Mesenchymal stem cell (in vitro differentiated cells and primary cell): ENCODE data around the gene UBE2E1.
A peak's percentile ranks its signal among the peaks of the same experiment; 100 is the strongest.

Experiments used
- DNase-seq: peaks from one replicate; pipeline ENCODE4 v3.0.0-alpha.2; 2013
- H2AFZ ChIP-seq: one replicate; pipeline ENCODE4 v1.6.1; 2013; ENCODE audit warnings: low read depth, mild to moderate bottlenecking, control low read depth, inconsistent platforms, low read length, moderate library complexity
- H2AK5ac ChIP-seq: 2 replicates; pipeline ENCODE4 v1.6.1; 2013; ENCODE audit warnings: low read length, moderate library complexity, mild to moderate bottlenecking, inconsistent platforms; ENCODE audit not compliant: severe bottlenecking
- H2BK120ac ChIP-seq: one replicate; pipeline ENCODE4 v1.6.1; 2013; ENCODE audit warnings: low read depth, mild to moderate bottlenecking, inconsistent platforms, low read length, moderate library complexity
- H2BK12ac ChIP-seq, 2 experiments: one replicate each; pipeline ENCODE4 v1.6.1; 2013; ENCODE audit warnings: inconsistent platforms in 2 of 2, low read length in 2 of 2, mild to moderate bottlenecking in 2 of 2, moderate library complexity in 2 of 2, control low read depth in 1 of 2
- H2BK15ac ChIP-seq: one replicate; pipeline ENCODE4 v1.6.1; 2013; ENCODE audit warnings: mild to moderate bottlenecking, low read depth, inconsistent platforms; ENCODE audit not compliant: poor library complexity, severe bottlenecking
- H2BK5ac ChIP-seq: 2 replicates; pipeline ENCODE4 v1.6.1; 2013; ENCODE audit warnings: low read depth, mild to moderate bottlenecking, low read length, control low read depth, inconsistent platforms; ENCODE audit not compliant: poor library complexity, severe bottlenecking
- H3K14ac ChIP-seq, 2 experiments: one replicate each; pipeline ENCODE4 v1.6.1; 2013; ENCODE audit warnings: inconsistent platforms in 2 of 2, low read length in 2 of 2, control low read depth in 1 of 2, mild to moderate bottlenecking in 1 of 2, moderate library complexity in 1 of 2
- H3K18ac ChIP-seq, 2 experiments: one replicate each; pipeline ENCODE4 v1.6.1; 2013; ENCODE audit warnings: inconsistent platforms in 2 of 2, low read length in 2 of 2, control low read depth in 1 of 2, low read depth in 1 of 2, mild to moderate bottlenecking in 1 of 2
- H3K23ac ChIP-seq, 2 experiments: one replicate each; pipeline ENCODE4 v1.6.1; 2013; ENCODE audit warnings: inconsistent platforms in 2 of 2, low read length in 2 of 2, mild to moderate bottlenecking in 2 of 2, moderate library complexity in 2 of 2, control low read depth in 1 of 2
- H3K27ac ChIP-seq: 2 replicates; pipeline ENCODE4 v1.5.1; 2013; ENCODE audit warnings: mild to moderate bottlenecking, moderate library complexity, low read length, control low read depth, inconsistent platforms; ENCODE audit not compliant: poor library complexity, severe bottlenecking
- H3K27me3 ChIP-seq, 2 experiments: 2 replicates each; pipeline versions ENCODE4 v1.6.1 to v1.7.0; 2013; ENCODE audit warnings: low read length in 2 of 2, mild to moderate bottlenecking in 2 of 2, moderate library complexity in 2 of 2, control low read depth in 1 of 2, inconsistent platforms in 1 of 2; ENCODE audit not compliant: control insufficient read depth in 1 of 2, insufficient read depth in 1 of 2
- H3K36me3 ChIP-seq, 2 experiments: 2 replicates each; pipeline versions ENCODE4 v1.6.1 to v1.7.0; 2013; ENCODE audit warnings: low read length in 2 of 2, control low read depth in 1 of 2, inconsistent platforms in 1 of 2, low read depth in 1 of 2, mild to moderate bottlenecking in 1 of 2; ENCODE audit not compliant: insufficient read depth in 2 of 2, control insufficient read depth in 1 of 2
- H3K4ac ChIP-seq, 2 experiments: one replicate each; pipeline ENCODE4 v1.6.1; 2013; ENCODE audit warnings: inconsistent platforms in 2 of 2, low read length in 2 of 2, mild to moderate bottlenecking in 2 of 2, moderate library complexity in 2 of 2, control low read depth in 1 of 2, low read depth in 1 of 2
- H3K4me1 ChIP-seq: 2 replicates; pipeline ENCODE4 v1.6.1; 2013; ENCODE audit warnings: low read depth, low read length, control low read depth; ENCODE audit not compliant: control insufficient read depth, insufficient read depth
- H3K4me2 ChIP-seq: 2 replicates; pipeline ENCODE4 v1.6.1; 2013; ENCODE audit warnings: low read length, mild to moderate bottlenecking, inconsistent platforms; ENCODE audit not compliant: poor library complexity, severe bottlenecking
- H3K4me3 ChIP-seq, 2 experiments: 2 replicates each; pipeline versions ENCODE4 v1.5.1 to v1.7.0; 2013; ENCODE audit warnings: low read length in 2 of 2, mild to moderate bottlenecking in 2 of 2, control low read depth in 1 of 2, low read depth in 1 of 2; ENCODE audit not compliant: insufficient read depth in 1 of 2
- H3K79me1 ChIP-seq: replicated peaks from 2 replicates; pipeline ENCODE4 v1.6.1; 2013; ENCODE audit warnings: mild to moderate bottlenecking, control low read depth, low read length, inconsistent platforms; ENCODE audit not compliant: poor library complexity, severe bottlenecking
- H3K9ac ChIP-seq: 2 replicates; pipeline ENCODE4 v1.7.0; 2013; ENCODE audit warnings: mild to moderate bottlenecking, low read length, moderate library complexity
- H3K9me3 ChIP-seq: 2 replicates; pipeline ENCODE4 v1.7.0; 2013; ENCODE audit warnings: mild to moderate bottlenecking, low read length; ENCODE audit not compliant: control insufficient read depth
- H4K8ac ChIP-seq: one replicate; pipeline ENCODE4 v1.6.1; 2013; ENCODE audit warnings: inconsistent platforms, mild to moderate bottlenecking, low read length, moderate library complexity
- H4K91ac ChIP-seq: one replicate; pipeline ENCODE4 v1.6.1; 2013; ENCODE audit warnings: mild to moderate bottlenecking, low read length, inconsistent platforms
- WGBS: methylation state at CpG from one replicate; pipeline ENCODE4 v1.1.7; 2013; ENCODE audit warnings: mixed read lengths; 5-methylcytosine and 5-hydroxymethylcytosine counted together

UBE2E1 gene

DNA sequence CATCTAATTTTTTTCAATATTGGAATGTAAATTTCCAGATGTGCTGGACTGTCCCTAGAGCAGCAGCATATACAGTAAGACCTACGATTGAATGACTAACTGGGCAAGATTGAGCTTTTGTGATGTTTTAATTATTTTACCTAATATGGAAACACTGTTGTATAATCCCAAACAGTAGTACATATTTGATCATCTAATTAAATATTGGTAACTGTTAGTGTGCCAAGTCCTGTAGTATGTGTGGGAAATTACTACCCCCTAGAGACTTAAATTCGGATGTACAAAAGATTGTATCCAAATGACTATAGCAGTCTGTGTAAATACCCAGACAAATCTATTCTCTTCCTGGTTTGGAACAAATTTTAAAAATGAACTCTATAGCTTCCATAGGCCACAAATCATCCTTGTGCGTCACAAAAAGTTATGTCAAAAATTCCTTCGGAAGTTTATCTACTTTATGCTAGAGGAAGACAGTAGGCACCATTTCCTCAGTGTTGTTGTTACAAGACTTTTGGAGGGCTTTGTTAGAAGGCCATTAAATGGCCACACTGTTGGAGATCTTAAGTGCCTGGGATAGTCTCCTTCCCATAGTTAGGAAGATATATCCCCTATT lies 69.5 kb downstream of the UBE2E1 start:
- Histone ChIP-seq H3K4ac (no peak overlapping the region), H3K4me2 (no peak overlapping the region), H3K27me3 (no peaks in the 10 kb centered on the region), H3K23ac (no peak overlapping the region), H3K79me1 (peaks cover 23% of the 10 kb centered on the region), H3K36me3 (peaks cover 0 to 3% of the 10 kb centered on the region in 2 experiments), H2BK120ac (no peak overlapping the region), H2AK5ac (no peak overlapping the region), H3K18ac (no peak overlapping the region), H2AFZ (no peak overlapping the region), H3K9ac (peak overlapping the region; percentile 44), H4K8ac (no peak overlapping the region), H3K27ac (no peak overlapping the region), H3K9me3 (no peaks in the 10 kb centered on the region), H2BK15ac (no peak overlapping the region), H3K4me1 (peaks cover 4% of the 10 kb centered on the region), H2BK12ac (no peak overlapping the region), H4K91ac (no peak overlapping the region), H3K4me3 (no peak overlapping the region), H2BK5ac (no peak overlapping the region), H3K14ac (no peak overlapping the region)
- DNase-seq, result no peak
- 97% methylated on average over 3 of the region's 4 CpGs for WGBS

DNA sequence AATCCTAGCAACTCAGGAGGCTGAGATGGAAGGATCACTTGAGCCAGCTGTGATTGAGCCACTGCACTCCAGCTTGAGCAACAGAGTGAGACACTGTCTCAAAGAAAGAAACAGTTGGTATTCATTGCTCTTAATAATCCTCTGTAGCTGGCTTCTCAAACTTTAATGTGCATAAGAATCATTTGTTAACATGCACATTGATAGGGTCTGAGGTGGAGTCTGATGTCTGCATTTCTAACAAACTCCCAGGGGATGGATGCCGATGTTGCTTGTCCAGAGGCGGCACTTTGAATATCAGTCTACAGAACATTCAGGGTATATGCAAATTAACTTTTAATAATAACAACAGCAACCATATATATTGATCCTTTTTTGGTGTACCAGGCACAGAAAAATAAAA lies 71.2 kb downstream of the UBE2E1 start:
- Histone ChIP-seq H3K9ac (peak overlapping the region; percentile 51), H2AFZ (no peak overlapping the region)

DNA sequence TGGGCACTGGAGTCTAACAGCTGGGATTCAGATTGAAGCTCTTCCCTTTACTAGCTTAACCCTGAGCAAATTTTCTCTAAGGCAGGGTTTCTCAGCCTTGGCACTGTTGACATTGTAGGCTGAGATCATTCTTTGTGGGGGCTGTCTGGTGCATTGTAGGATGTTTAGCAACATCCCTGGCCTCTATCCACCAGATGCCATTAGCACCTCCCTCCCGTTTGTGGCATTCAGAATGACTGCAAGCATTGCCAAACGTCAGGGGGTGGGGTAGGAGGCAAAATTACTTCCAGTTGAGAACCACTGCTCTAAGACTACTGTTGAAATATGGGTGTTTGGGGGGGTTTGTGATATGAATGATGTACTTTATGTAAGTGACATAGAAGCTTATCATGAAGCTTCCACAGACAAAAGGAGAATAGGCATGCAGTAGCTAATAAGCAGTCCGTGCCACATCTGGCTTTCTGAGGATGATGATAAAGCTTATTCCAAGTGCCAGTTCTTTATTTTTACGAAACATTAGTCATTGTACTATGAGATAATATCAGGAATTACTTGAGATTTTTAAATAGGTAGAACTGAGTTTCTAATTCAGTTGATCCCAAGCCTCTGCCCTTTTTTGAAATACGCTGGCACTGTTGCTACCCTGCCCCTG lies 71.7 kb downstream of the UBE2E1 start:
- Histone ChIP-seq H2BK5ac (no peak overlapping the region), H2BK120ac (no peak overlapping the region), H3K4me1 (peaks cover 4% of the 10 kb centered on the region), H3K27me3 (no peaks in the 10 kb centered on the region), H3K9me3 (no peaks in the 10 kb centered on the region), H3K4ac (no peak overlapping the region), H3K79me1 (peaks cover 30% of the 10 kb centered on the region), H3K27ac (no peak overlapping the region), H3K4me3 (peak overlapping the region in 1 of 2 experiments; percentile 48), H3K14ac (no peak overlapping the region), H2BK15ac (no peak overlapping the region), H3K18ac (no peak overlapping the region), H4K91ac (no peak overlapping the region), H2AFZ (no peak overlapping the region), H3K36me3 (peaks cover 10 to 11% of the 10 kb centered on the region in 2 experiments), H3K4me2 (no peak overlapping the region), H3K23ac (no peak overlapping the region), H2AK5ac (no peak overlapping the region), H4K8ac (no peak overlapping the region), H2BK12ac (no peak overlapping the region), H3K9ac (peak overlapping the region; percentile 51)
- WGBS, result 50% methylated on average over 5 of the region's 5 CpGs
- peak; percentile 82 for DNase-seq

More for the DNA sequence above, 71.2 kb downstream of the UBE2E1 start:
- H3K4me3 ChIP-seq, result peak overlapping the region in 1 of 2 experiments; percentile 48
- no peaks in the 10 kb centered on the region for H3K27me3 ChIP-seq
- H3K27ac ChIP-seq, result no peak overlapping the region
- WGBS, result 100% methylated on average over 2 of the region's 2 CpGs
- peaks cover 27% of the 10 kb centered on the region for H3K79me1 ChIP-seq
- H3K36me3 ChIP-seq, result peaks cover 6% of the 10 kb centered on the region in 2 experiments
- no peaks in the 10 kb centered on the region for H3K9me3 ChIP-seq
- no peak overlapping the region for H3K4ac ChIP-seq
- H3K23ac ChIP-seq, result no peak overlapping the region
- peaks cover 4% of the 10 kb centered on the region for H3K4me1 ChIP-seq
- H3K14ac ChIP-seq, result no peak overlapping the region
- no peak overlapping the region for H2BK12ac ChIP-seq
- H3K4me2 ChIP-seq, result no peak overlapping the region
- no peak overlapping the region for H4K91ac ChIP-seq
- H2BK15ac ChIP-seq, result no peak overlapping the region
- no peak overlapping the region for H2BK5ac ChIP-seq
- H4K8ac ChIP-seq, result no peak overlapping the region
- H3K18ac ChIP-seq, result no peak overlapping the region
- H2AK5ac ChIP-seq, result no peak overlapping the region
- H2BK120ac ChIP-seq, result no peak overlapping the region
- DNase-seq, result no peak

DNA sequence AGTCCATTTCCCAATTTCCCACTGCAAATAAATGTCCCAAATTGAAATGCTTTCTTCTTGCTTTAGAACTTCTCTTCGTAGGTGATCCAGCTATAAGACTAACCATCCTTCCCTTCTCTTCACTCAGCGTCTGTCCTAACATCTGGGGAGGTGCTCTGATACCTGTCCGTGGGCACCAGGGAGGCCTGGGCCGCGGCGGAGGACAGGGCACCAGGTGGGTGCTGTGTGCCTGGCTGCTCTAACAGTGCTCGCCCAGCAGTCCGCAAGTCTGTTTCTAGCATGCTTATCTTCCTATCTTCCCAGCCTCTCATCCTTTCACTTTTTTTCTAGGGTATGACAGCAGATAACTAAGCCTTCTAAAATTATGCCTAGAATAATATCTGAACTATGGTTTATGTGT lies 73.7 kb downstream of the UBE2E1 start:
- H3K4me2 ChIP-seq, result no peak overlapping the region
- H2BK120ac ChIP-seq, result no peak overlapping the region
- H3K9me3 ChIP-seq, result no peaks in the 10 kb centered on the region
- no peak overlapping the region for H3K14ac ChIP-seq
- peaks cover 32% of the 10 kb centered on the region for H3K79me1 ChIP-seq
- 98% methylated on average over 6 of the region's 8 CpGs for WGBS
- H2AK5ac ChIP-seq, result no peak overlapping the region
- peaks cover 11 to 14% of the 10 kb centered on the region in 2 experiments for H3K36me3 ChIP-seq
- no peak overlapping the region for H3K27ac ChIP-seq
- H3K4me3 ChIP-seq, result no peak overlapping the region
- H3K9ac ChIP-seq, result no peak overlapping the region
- no peak overlapping the region for H2BK5ac ChIP-seq
- H2BK12ac ChIP-seq, result no peak overlapping the region
- no peaks in the 10 kb centered on the region for H3K27me3 ChIP-seq
- H3K18ac ChIP-seq, result no peak overlapping the region
- H3K4me1 ChIP-seq, result peaks cover 3% of the 10 kb centered on the region
- H2BK15ac ChIP-seq, result no peak overlapping the region
- no peak overlapping the region for H4K91ac ChIP-seq
- no peak overlapping the region for H4K8ac ChIP-seq
- no peak overlapping the region for H3K23ac ChIP-seq
- no peak overlapping the region for H2AFZ ChIP-seq
- no peak for DNase-seq
- no peak overlapping the region for H3K4ac ChIP-seq
